ENCODE data around the gene MRNIP.

The MRNIP gene

DNA sequence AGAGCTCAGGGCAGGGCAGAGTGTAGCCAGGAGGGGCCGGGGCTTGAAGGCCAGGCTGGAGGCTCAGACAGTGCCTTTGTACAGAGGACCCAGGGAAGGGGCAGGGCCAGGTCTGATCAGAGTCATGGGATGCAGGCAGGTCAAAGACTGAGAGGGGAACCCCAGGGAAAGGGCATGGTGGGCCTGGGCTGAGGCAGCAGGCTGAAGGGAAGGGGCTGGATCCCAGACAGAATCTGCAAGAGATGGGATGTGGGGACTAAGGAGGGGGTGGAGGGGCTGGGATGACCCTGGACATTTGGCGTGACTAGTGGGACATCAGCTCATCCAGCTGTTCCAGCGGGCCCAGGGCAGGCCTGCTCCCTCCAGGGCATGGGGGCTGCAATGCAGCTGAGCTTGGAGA, 15.5 kb upstream of the MRNIP start:
- ATAC-seq: no peak
- no peak for TF ChIP-seq ISL1 (CRISPR knock-in tag; IDR thresholded peaks at IDR 0.05)
- TF ChIP-seq OSR1 (CRISPR knock-in tag; IDR thresholded peaks at IDR 0.05): no peak
- no peak for TF ChIP-seq SNAI2 (CRISPR knock-in tag; IDR thresholded peaks at IDR 0.05)
- TF ChIP-seq ZNF565 (CRISPR knock-in tag; conservative IDR thresholded peaks at IDR 0.05; ENCODE audit: low read depth): no peak
- no peak for TF ChIP-seq TCF4 (CRISPR knock-in tag; IDR thresholded peaks at IDR 0.05; ENCODE audit: borderline replicate concordance)
- TF ChIP-seq, protein P1, sequence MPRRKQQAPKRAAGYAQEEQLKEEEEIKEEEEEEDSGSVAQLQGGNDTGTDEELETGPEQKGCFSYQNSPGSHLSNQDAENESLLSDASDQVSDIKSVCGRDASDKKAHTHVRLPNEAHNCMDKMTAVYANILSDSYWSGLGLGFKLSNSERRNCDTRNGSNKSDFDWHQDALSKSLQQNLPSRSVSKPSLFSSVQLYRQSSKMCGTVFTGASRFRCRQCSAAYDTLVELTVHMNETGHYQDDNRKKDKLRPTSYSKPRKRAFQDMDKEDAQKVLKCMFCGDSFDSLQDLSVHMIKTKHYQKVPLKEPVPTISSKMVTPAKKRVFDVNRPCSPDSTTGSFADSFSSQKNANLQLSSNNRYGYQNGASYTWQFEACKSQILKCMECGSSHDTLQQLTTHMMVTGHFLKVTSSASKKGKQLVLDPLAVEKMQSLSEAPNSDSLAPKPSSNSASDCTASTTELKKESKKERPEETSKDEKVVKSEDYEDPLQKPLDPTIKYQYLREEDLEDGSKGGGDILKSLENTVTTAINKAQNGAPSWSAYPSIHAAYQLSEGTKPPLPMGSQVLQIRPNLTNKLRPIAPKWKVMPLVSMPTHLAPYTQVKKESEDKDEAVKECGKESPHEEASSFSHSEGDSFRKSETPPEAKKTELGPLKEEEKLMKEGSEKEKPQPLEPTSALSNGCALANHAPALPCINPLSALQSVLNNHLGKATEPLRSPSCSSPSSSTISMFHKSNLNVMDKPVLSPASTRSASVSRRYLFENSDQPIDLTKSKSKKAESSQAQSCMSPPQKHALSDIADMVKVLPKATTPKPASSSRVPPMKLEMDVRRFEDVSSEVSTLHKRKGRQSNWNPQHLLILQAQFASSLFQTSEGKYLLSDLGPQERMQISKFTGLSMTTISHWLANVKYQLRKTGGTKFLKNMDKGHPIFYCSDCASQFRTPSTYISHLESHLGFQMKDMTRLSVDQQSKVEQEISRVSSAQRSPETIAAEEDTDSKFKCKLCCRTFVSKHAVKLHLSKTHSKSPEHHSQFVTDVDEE (CRISPR knock-in tag; IDR thresholded peaks at IDR 0.05): no peak
- TF ChIP-seq, protein P2, sequence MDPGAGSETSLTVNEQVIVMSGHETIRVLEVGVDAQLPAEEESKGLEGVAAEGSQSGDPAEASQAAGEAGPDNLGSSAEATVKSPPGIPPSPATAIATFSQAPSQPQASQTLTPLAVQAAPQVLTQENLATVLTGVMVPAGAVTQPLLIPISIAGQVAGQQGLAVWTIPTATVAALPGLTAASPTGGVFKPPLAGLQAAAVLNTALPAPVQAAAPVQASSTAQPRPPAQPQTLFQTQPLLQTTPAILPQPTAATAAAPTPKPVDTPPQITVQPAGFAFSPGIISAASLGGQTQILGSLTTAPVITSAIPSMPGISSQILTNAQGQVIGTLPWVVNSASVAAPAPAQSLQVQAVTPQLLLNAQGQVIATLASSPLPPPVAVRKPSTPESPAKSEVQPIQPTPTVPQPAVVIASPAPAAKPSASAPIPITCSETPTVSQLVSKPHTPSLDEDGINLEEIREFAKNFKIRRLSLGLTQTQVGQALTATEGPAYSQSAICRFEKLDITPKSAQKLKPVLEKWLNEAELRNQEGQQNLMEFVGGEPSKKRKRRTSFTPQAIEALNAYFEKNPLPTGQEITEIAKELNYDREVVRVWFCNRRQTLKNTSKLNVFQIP (CRISPR knock-in tag; IDR thresholded peaks at IDR 0.05; ENCODE audit: borderline replicate concordance, low read depth): no peak
- no peak for TF ChIP-seq CSDC2 (CRISPR knock-in tag; IDR thresholded peaks at IDR 0.05)
- no peak for TF ChIP-seq TOX (CRISPR knock-in tag; IDR thresholded peaks at IDR 0.05; ENCODE audit: borderline replicate concordance)
- no peak for TF ChIP-seq ZNF8 (CRISPR knock-in tag; IDR thresholded peaks at IDR 0.05)

DNA sequence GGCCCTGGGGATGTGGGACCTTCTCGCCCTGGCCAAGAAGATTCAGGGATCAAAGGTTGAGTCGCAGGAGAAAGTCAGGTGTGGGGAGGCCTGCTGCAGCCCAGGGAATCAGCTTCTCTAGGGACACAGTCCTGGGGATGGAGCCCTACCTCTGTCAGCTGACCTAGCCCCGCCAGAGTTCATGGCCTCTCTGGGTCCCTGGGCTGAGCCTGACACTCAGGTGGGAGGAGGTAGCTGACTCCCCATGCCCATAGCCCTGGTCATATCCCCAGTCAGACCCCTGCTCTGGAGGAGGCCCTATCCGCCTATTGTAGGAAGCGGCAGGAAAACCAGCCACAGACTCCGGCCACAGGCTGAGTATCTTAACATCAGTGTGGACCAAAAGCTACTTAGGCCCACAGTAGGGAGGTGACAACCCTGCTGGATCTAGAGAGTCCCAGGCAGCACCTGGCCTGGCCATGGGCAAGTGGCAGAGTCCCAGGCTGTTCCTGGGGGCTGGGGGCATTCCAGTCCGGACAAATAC, 15.0 kb upstream of the MRNIP start:
- ATAC-seq: no peak
- TF ChIP-seq ISL1 (CRISPR knock-in tag; IDR thresholded peaks at IDR 0.05) (no peak), ZNF8 (CRISPR knock-in tag; IDR thresholded peaks at IDR 0.05) (no peak), GLIS3 (CRISPR knock-in tag; IDR thresholded peaks at IDR 0.05) (no peak), ZNF70 (CRISPR knock-in tag; IDR thresholded peaks at IDR 0.05) (no peak), CSDC2 (CRISPR knock-in tag; IDR thresholded peaks at IDR 0.05) (no peak), ZNF565 (CRISPR knock-in tag; conservative IDR thresholded peaks at IDR 0.05; ENCODE audit: low read depth) (no peak), ZC3H10 (CRISPR knock-in tag; IDR thresholded peaks at IDR 0.05) (no peak), TOX (CRISPR knock-in tag; IDR thresholded peaks at IDR 0.05; ENCODE audit: borderline replicate concordance) (no peak), OSR1 (CRISPR knock-in tag; IDR thresholded peaks at IDR 0.05) (no peak), ZFP30 (CRISPR knock-in tag; IDR thresholded peaks at IDR 0.05) (no peak)
- TF ChIP-seq, protein P2 (CRISPR knock-in tag; IDR thresholded peaks at IDR 0.05; ENCODE audit: borderline replicate concordance, low read depth): no peak
- TF ChIP-seq, protein P3, sequence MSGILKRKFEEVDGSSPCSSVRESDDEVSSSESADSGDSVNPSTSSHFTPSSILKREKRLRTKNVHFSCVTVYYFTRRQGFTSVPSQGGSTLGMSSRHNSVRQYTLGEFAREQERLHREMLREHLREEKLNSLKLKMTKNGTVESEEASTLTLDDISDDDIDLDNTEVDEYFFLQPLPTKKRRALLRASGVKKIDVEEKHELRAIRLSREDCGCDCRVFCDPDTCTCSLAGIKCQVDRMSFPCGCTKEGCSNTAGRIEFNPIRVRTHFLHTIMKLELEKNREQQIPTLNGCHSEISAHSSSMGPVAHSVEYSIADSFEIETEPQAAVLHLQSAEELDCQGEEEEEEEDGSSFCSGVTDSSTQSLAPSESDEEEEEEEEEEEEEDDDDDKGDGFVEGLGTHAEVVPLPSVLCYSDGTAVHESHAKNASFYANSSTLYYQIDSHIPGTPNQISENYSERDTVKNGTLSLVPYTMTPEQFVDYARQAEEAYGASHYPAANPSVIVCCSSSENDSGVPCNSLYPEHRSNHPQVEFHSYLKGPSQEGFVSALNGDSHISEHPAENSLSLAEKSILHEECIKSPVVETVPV (CRISPR knock-in tag; IDR thresholded peaks at IDR 0.05): no peak

DNA sequence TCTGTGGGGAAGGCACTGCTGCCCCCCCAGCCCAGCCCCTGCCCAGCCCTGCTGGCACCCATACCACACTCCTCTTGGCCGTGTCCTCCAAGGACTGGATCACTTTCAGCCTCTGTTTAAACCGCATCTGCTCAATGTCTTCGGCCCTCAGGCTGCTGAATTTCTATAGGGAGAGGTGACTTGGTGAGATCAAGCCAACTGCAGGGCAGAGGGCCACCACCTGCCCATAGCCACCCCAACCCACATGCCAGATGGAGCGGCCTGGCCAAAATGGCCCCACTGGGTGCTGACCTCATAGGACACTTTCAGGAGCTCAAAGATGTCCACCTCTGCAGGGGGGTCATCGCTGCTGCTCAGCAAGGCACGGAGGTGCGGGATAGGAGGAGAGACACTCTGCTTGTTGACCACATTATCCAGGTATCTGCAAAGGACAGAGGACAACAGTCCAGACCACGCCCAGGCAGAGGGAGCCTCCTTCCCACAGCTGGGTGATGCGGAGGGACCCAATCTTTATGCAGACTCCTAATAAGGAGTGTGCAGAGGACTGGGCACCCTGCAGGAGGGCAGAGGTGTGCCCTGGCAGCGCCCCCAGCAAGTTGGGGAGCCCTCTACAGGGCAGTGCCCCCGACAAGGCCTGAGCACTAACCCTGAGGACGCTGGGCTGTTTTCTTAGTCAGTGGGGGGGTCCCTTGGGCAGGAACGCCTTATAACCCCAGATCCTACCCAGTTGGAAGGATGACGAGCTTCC, 14.4 kb upstream of the MRNIP start:
- no peak for ATAC-seq
- TF ChIP-seq, protein P1 (CRISPR knock-in tag; IDR thresholded peaks at IDR 0.05): no peak
- TF ChIP-seq OSR1 (CRISPR knock-in tag; IDR thresholded peaks at IDR 0.05) (no peak), ZNF70 (CRISPR knock-in tag; IDR thresholded peaks at IDR 0.05) (no peak)
